H1 (cell line): ENCODE results near the gene AZGP1. TPM values are rescaled to one million over a fixed set of nuclear protein-coding genes. Genes with fewer than 3 reads are reported as not detected.

ENCODE experiments used
- CTCF ChIA-PET: fragments of 300-600 bp; sonication (Branson Sonifier 250); formaldehyde crosslinking; loops from one replicate; lab custom pipeline; 2021; ENCODE audit not compliant: partially characterized antibody; lab: Charles Lee
- POLR2A ChIA-PET: fragments of 300-600 bp; sonication (Branson Sonifier 250); formaldehyde crosslinking; loops from one replicate; lab custom pipeline; 2021; ENCODE audit warnings: inconsistent platforms; ENCODE audit not compliant: partially characterized antibody; lab: Charles Lee
- DNase-seq, 2 experiments: peaks; one replicate each; pipeline versions ENCODE4 v3.0.0 to v3.0.0-alpha.2; 2010 to 2022; ENCODE audit warnings: low spot score in 2 of 2, low read depth in 1 of 2, mixed read lengths in 1 of 2
- FAIRE-seq: peaks from 2 replicates; lab custom pipeline; 2011; peaks lifted over from hg19 to GRCh38; lab: Jason Lieb, UNC
- H2AFZ ChIP-seq: 2 replicates; pipeline ENCODE4 v1.8.1; 2012; ENCODE audit warnings: low read length, inconsistent platforms
- H2AK5ac ChIP-seq: 2 replicates; pipeline ENCODE4 v1.6.1; 2013; ENCODE audit warnings: low read depth, low read length
- H2BK120ac ChIP-seq: replicated peaks from 2 replicates; pipeline ENCODE3; 2013; ENCODE audit warnings: low read depth, low read length, inconsistent platforms
- H2BK12ac ChIP-seq: 2 replicates; pipeline ENCODE4 v1.6.1; 2013; ENCODE audit warnings: low read depth, low read length
- H2BK15ac ChIP-seq: 2 replicates; pipeline ENCODE4 v1.6.1; 2013; ENCODE audit warnings: low read length
- H2BK20ac ChIP-seq: 2 replicates; pipeline ENCODE4 v1.6.1; 2013; ENCODE audit warnings: low read length
- H2BK5ac ChIP-seq: 2 replicates; pipeline ENCODE4 v1.6.1; 2013; ENCODE audit warnings: low read depth, low read length
- H3K14ac ChIP-seq: 2 replicates; pipeline ENCODE4 v1.6.1; 2013; ENCODE audit warnings: inconsistent platforms; ENCODE audit not compliant: insufficient read length
- H3K18ac ChIP-seq: 2 replicates; pipeline ENCODE4 v1.6.1; 2013; ENCODE audit warnings: low read length; ENCODE audit errors: extremely low read depth
- H3K23ac ChIP-seq: 2 replicates; pipeline ENCODE4 v1.6.1; 2013; ENCODE audit warnings: inconsistent platforms; ENCODE audit not compliant: insufficient read length
- H3K23me2 ChIP-seq: 2 replicates; pipeline ENCODE4 v1.6.1; 2013; ENCODE audit warnings: low read depth, low read length
- H3K27ac ChIP-seq: 2 replicates; pipeline ENCODE4 v1.6.1; 2011; ENCODE audit warnings: low read depth, low read length, inconsistent platforms
- H3K27me3 ChIP-seq, 4 experiments: replicated peaks in 1 of 4; 1 replicate in 1 of 4; 2 replicates in 3 of 4; pipeline versions ENCODE4 v1.6.1 to v1.8.1; 2011 to 2013; ENCODE audit warnings: low read length in 3 of 4, mild to moderate bottlenecking in 3 of 4, inconsistent platforms in 2 of 4, mixed read lengths in 2 of 4, moderate library complexity in 1 of 4; ENCODE audit not compliant: control insufficient read depth in 3 of 4, insufficient read depth in 3 of 4; ENCODE audit errors: extremely low read depth in 1 of 4
- H3K36me3 ChIP-seq, 4 experiments: 2 replicates each; pipeline versions ENCODE4 v1.6.1 to v1.8.1; 2011 to 2013; ENCODE audit warnings: mild to moderate bottlenecking in 4 of 4, low read length in 3 of 4, moderate library complexity in 2 of 4, control low read depth in 1 of 4, inconsistent platforms in 1 of 4; ENCODE audit not compliant: insufficient read depth in 4 of 4, control insufficient read depth in 2 of 4
- H3K4ac ChIP-seq: replicated peaks from 2 replicates; pipeline ENCODE3; 2013; ENCODE audit warnings: low read length, low read depth, mixed read lengths, inconsistent platforms; ENCODE audit not compliant: insufficient read length
- H3K4me1 ChIP-seq, 4 experiments: replicated peaks in 1 of 4; 1 replicate in 1 of 4; 2 replicates in 3 of 4; pipeline versions ENCODE4 v1.6.1 to v1.8.1; 2011 to 2013; ENCODE audit warnings: low read length in 3 of 4, inconsistent platforms in 2 of 4, mixed read lengths in 1 of 4; ENCODE audit not compliant: insufficient read depth in 4 of 4, control insufficient read depth in 3 of 4
- H3K4me2 ChIP-seq, 2 experiments: 2 replicates each; pipeline versions ENCODE4 v1.6.1 to v1.8.1; 2011 to 2013; ENCODE audit warnings: low read depth in 2 of 2, low read length in 2 of 2, control low read depth in 1 of 2, inconsistent platforms in 1 of 2, mild to moderate bottlenecking in 1 of 2; ENCODE audit not compliant: insufficient read depth in 1 of 2
- H3K4me3 ChIP-seq, 4 experiments: fragments of 200-600, 300-600 bp in 1 of 4; sonication (generic), shearing (Covaris generic), sonication (Bioruptor Twin) in 1 of 4; 2 replicates each; pipeline versions ENCODE4 v1.5.1 to v1.8.1; 2011 to 2016; ENCODE audit warnings: low read length in 4 of 4, low read depth in 3 of 4, control low read depth in 2 of 4, inconsistent platforms in 2 of 4, mild to moderate bottlenecking in 2 of 4, mixed read lengths in 1 of 4, moderate library complexity in 1 of 4; ENCODE audit not compliant: insufficient read depth in 2 of 4; ENCODE audit errors: extremely low read depth in 1 of 4
- H3K56ac ChIP-seq: replicated peaks from 2 replicates; pipeline ENCODE3; 2013; ENCODE audit warnings: low read depth, mild to moderate bottlenecking, mixed read lengths, low read length, inconsistent platforms; ENCODE audit not compliant: insufficient read length
- H3K79me1 ChIP-seq: 2 replicates; pipeline ENCODE4 v1.6.1; 2013; ENCODE audit warnings: low read depth, low read length, control low read depth
- H3K79me2 ChIP-seq, 2 experiments: 2 replicates each; pipeline versions ENCODE4 v1.6.1 to v1.8.1; 2012 to 2013; ENCODE audit warnings: low read length in 2 of 2, mild to moderate bottlenecking in 2 of 2, inconsistent platforms in 1 of 2; ENCODE audit not compliant: insufficient read depth in 2 of 2, control insufficient read depth in 1 of 2
- H3K9ac ChIP-seq, 4 experiments: replicated peaks in 1 of 4; 1 replicate in 1 of 4; 2 replicates in 3 of 4; pipeline versions ENCODE4 v1.6.1 to v1.8.1; 2011 to 2013; ENCODE audit warnings: low read depth in 3 of 4, low read length in 3 of 4, control low read depth in 2 of 4, mild to moderate bottlenecking in 2 of 4, moderate library complexity in 2 of 4, inconsistent platforms in 1 of 4; ENCODE audit errors: extremely low read depth in 1 of 4
- H3K9me3 ChIP-seq, 2 experiments: 2 replicates each; pipeline versions ENCODE4 v1.6.1 to v1.8.1; 2012 to 2013; ENCODE audit warnings: mild to moderate bottlenecking in 2 of 2, moderate library complexity in 2 of 2, control low read depth in 1 of 2, inconsistent platforms in 1 of 2, low read depth in 1 of 2, low read length in 1 of 2, mixed read lengths in 1 of 2; ENCODE audit not compliant: insufficient read depth in 2 of 2
- H4K20me1 ChIP-seq, 2 experiments: replicated peaks in 1 of 2; 2 replicates each; pipeline versions ENCODE3 to v1.8.1; 2011 to 2013; ENCODE audit warnings: inconsistent platforms in 2 of 2, low read length in 2 of 2, mild to moderate bottlenecking in 1 of 2; ENCODE audit not compliant: insufficient read depth in 2 of 2, control insufficient read depth in 1 of 2
- H4K5ac ChIP-seq: 2 replicates; pipeline ENCODE4 v1.6.1; 2013; ENCODE audit warnings: low read length, low read depth, mixed read lengths, inconsistent platforms; ENCODE audit not compliant: insufficient read length
- H4K8ac ChIP-seq: 2 replicates; pipeline ENCODE4 v1.8.0; 2013; ENCODE audit warnings: mild to moderate bottlenecking, moderate library complexity, low read length, inconsistent platforms; ENCODE audit not compliant: insufficient read depth; ENCODE audit errors: extremely low read depth
- H4K91ac ChIP-seq: replicated peaks from 2 replicates; pipeline ENCODE3; 2013; ENCODE audit warnings: low read length, mixed read lengths, inconsistent platforms; ENCODE audit not compliant: insufficient read length
- ASH2L ChIP-seq: fragments of 200-600, 300-600 bp; sonication (generic); IDR thresholded peaks from one replicate; pipeline ENCODE4 v1.7.1; 2017; ENCODE audit warnings: low read length
- CTBP2 ChIP-seq: IDR thresholded peaks from 2 replicates; pipeline ENCODE4 v1.7.0; 2011; ENCODE audit warnings: borderline replicate concordance, mild to moderate bottlenecking, moderate library complexity, mixed read lengths, low read length; ENCODE audit not compliant: insufficient read depth, insufficient read length
- GTF2F1 ChIP-seq: IDR thresholded peaks from 2 replicates; pipeline ENCODE4 v1.6.1; 2012; ENCODE audit warnings: low read depth, low read length, improper control_type of control experiment, borderline replicate concordance
- HDAC6 ChIP-seq: IDR thresholded peaks from one replicate; pipeline ENCODE4 v1.7.1; 2012; ENCODE audit warnings: low read depth, mild to moderate bottlenecking, inconsistent platforms, low read length, moderate library complexity
- JUND ChIP-seq: IDR thresholded peaks from 2 replicates; pipeline ENCODE4 v1.6.1; 2011; ENCODE audit warnings: mild to moderate bottlenecking, improper control_type of control experiment, low read length
- KDM4A ChIP-seq: IDR thresholded peaks from one replicate; pipeline ENCODE4 v1.7.1; 2012; ENCODE audit warnings: low read depth, mild to moderate bottlenecking, moderate library complexity, low read length, inconsistent platforms; ENCODE audit not compliant: severe bottlenecking
- NANOG ChIP-seq: IDR thresholded peaks from 2 replicates; pipeline ENCODE4 v1.6.1; 2011; ENCODE audit warnings: low read length, low read depth, mild to moderate bottlenecking, inconsistent platforms; ENCODE audit not compliant: insufficient read depth, poor library complexity, severe bottlenecking
- SIN3A ChIP-seq, 2 experiments: IDR thresholded peaks in 1 of 2; conservative IDR thresholded peaks in 1 of 2; 2 replicates each; pipeline ENCODE4 v1.6.1; 2011 to 2012; ENCODE audit warnings: low read length in 2 of 2, improper control_type of control experiment in 1 of 2, low read depth in 1 of 2, mild to moderate bottlenecking in 1 of 2
- SP4 ChIP-seq: IDR thresholded peaks from 2 replicates; pipeline ENCODE4 v1.6.1; 2012; ENCODE audit warnings: low read length, inconsistent platforms
- SUZ12 ChIP-seq: fragments of 200-600 bp; sonication (generic); IDR thresholded peaks from 2 replicates; pipeline ENCODE4 v1.6.1; 2012; ENCODE audit warnings: mild to moderate bottlenecking, inconsistent platforms, low read length, moderate library complexity, mixed read lengths
- TEAD4 ChIP-seq: IDR thresholded peaks from 2 replicates; pipeline ENCODE4 v1.6.1; 2012; ENCODE audit warnings: low read depth, low read length, inconsistent platforms, mixed read lengths
- YY1 ChIP-seq: IDR thresholded peaks from 2 replicates; pipeline ENCODE4 v1.6.1; 2011; ENCODE audit warnings: low read depth, mild to moderate bottlenecking, low read length
- WGBS, 2 experiments: shearing (Covaris generic) in 1 of 2; methylation state at CpG; one replicate each; pipeline versions ENCODE4 v1.1.6 to v1.1.7; 2013 to 2015; ENCODE audit warnings: low lambda C conversion rate in 2 of 2, mixed read lengths in 2 of 2, inconsistent platforms in 1 of 2, low coverage in 1 of 2, missing lambda C conversion rate in 1 of 2; ENCODE audit not compliant: insufficient replicate concordance in 2 of 2, insufficient coverage in 1 of 2, insufficient read length in 1 of 2; ENCODE audit errors: extremely low coverage in 1 of 2, missing lambda C conversion rate in 1 of 2; 5-methylcytosine and 5-hydroxymethylcytosine counted together
- polyA plus RNA-seq, 7 experiments: library from polyadenylated mRNA; depleted of rRNA in 3 of 7; stranded (reverse) in 5 of 7; unstranded in 2 of 7; fragments of >200 nt in 5 of 7; fragments of 200-250 nt in 2 of 7; gene quantifications; 1 replicate in 5 of 7; 2 replicates in 1 of 7; 4 replicates in 1 of 7; pipeline versions ENCODE4 v1.2.1 to v1.2.3, GENCODE V29; 2011 to 2013; ENCODE audit warnings: missing spikeins in 2 of 7, mixed read lengths in 2 of 7
- total RNA-seq: library from RNA; stranded (reverse); fragmentation: NEBNext Ultra II Directional; extraction: Animal tissue kit (Norgen Biotek cat#: 25700); gene quantifications from 2 replicates; pipeline ENCODE4 v1.2.1, GENCODE V29; 2021
- TF ChIP-seq, protein P1 (sequence below): IDR thresholded peaks from 2 replicates; pipeline ENCODE4 v1.6.1; 2012; ENCODE audit warnings: inconsistent platforms

Gene AZGP1
- total and polyA plus RNA-seq, 2 of the 8 experiments (the other 6 are each of a cell fraction or from before 2014, with no cell fraction given), result 0.52 to 0.68 TPM

DNA sequence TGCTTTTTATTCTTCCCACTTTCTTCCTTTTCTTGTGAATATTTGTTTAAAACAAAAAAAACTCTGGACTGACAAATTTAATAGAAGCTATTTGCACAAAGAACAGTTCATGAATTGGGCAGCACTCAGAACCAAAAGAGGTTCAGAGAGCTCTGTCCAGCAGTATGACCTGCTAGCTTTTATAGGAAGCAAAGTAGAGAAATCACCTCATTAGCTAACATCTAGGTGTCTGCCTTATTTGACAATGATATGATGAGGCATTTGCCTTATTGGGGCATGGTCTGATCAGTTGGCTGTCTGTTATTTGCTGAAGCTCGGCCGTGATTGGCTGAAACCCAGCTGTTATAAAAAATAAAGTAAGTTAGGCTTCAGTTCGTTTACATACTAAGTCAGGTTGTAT is 55.7 kb downstream of the AZGP1 start:
- no peak overlapping the region for H3K18ac ChIP-seq
- FAIRE-seq (no peak), DNase-seq (no peak)
- ChIA-PET POLR2A (interaction anchor here (4.3 kb wide), 1 partner anchor 24 kb away, joined by 28 read pairs; no protein-coding TSS in a partner anchor), CTCF (interaction anchor here (1.2 to 11.2 kb wide), 2 partner anchors 30 to 70 kb away, joined by 3 to 241 read pairs; no protein-coding TSS in a partner anchor)
- H2BK15ac ChIP-seq, result no peak overlapping the region
- H3K14ac ChIP-seq, result no peak overlapping the region
- no peaks in the 10 kb centered on the region for H3K27me3 ChIP-seq
- H3K9ac ChIP-seq, result no peak overlapping the region
- H2BK20ac ChIP-seq, result no peak overlapping the region
- H2AK5ac ChIP-seq, result no peak overlapping the region
- no peak overlapping the region for H4K8ac ChIP-seq
- no peak overlapping the region for H2BK120ac ChIP-seq
- no peak overlapping the region for H3K4me3 ChIP-seq
- H3K9me3 ChIP-seq, result peaks cover 7 to 24% of the 10 kb centered on the region in 2 experiments; a peak in 2 of 4 replicates
- no peaks in the 10 kb centered on the region for H3K79me2 ChIP-seq
- H4K5ac ChIP-seq, result no peak overlapping the region
- H2AFZ ChIP-seq, result no peak overlapping the region
- H3K79me1 ChIP-seq, result no peaks in the 10 kb centered on the region; the same call in none of the 2 replicates
- H3K4me2 ChIP-seq, result no peak overlapping the region; a peak in 1 of 4 replicates
- H3K23me2 ChIP-seq, result no peaks in the 10 kb centered on the region; the same call in 1 of the 2 replicates
- H3K4ac ChIP-seq, result no peak overlapping the region
- 68% methylated on average over 3 of the region's 3 CpGs; no CpG with 5 or more reads in 1 of the 2 experiments for WGBS, 2 experiments
- H3K23ac ChIP-seq, result no peak overlapping the region
- no peak overlapping the region for H4K91ac ChIP-seq
- no peak overlapping the region for H3K27ac ChIP-seq
- H3K56ac ChIP-seq, result no peak overlapping the region
- no peaks in the 10 kb centered on the region for H4K20me1 ChIP-seq
- no peak overlapping the region for H2BK12ac ChIP-seq
- no peaks in the 10 kb centered on the region for H3K4me1 ChIP-seq
- H2BK5ac ChIP-seq, result no peak overlapping the region
- H3K36me3 ChIP-seq, result peaks cover 0 to 2% (median 0%) of the 10 kb centered on the region in 4 experiments; a peak in 1 of 8 replicates
- no peak for TF ChIP-seq CTBP2
- no peak for TF ChIP-seq SP4
- TF ChIP-seq SIN3A (conservative IDR thresholded peaks at IDR 0.05 in 1 of 2, IDR thresholded peaks at IDR 0.05 in 1 of 2; ENCODE audit: low read depth in 1 of 2, low read length in 2 of 2), result no peak
- no peak for TF ChIP-seq SUZ12
- TF ChIP-seq GTF2F1, result no peak
- TF ChIP-seq JUND, result no peak
- no peak for TF ChIP-seq YY1
- no peak for TF ChIP-seq HDAC6
- TF ChIP-seq NANOG, result no peak
- TF ChIP-seq, protein P1, sequence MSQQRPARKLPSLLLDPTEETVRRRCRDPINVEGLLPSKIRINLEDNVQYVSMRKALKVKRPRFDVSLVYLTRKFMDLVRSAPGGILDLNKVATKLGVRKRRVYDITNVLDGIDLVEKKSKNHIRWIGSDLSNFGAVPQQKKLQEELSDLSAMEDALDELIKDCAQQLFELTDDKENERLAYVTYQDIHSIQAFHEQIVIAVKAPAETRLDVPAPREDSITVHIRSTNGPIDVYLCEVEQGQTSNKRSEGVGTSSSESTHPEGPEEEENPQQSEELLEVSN, result no peak
- TF ChIP-seq TEAD4, result no peak
- no peak for TF ChIP-seq ASH2L
- no peak for TF ChIP-seq KDM4A
